ENCODE measurements around the gene SPEN. TPM values are rescaled to one million over a fixed set of nuclear protein-coding genes. Genes with fewer than 3 reads are reported as not detected.

The SPEN gene
- total and polyA plus RNA-seq, 9 of the 15 experiments (the other 6 are each of a cell fraction or from before 2014, with no cell fraction given): 5.7 to 87.5 (median 27.2) TPM

DNA sequence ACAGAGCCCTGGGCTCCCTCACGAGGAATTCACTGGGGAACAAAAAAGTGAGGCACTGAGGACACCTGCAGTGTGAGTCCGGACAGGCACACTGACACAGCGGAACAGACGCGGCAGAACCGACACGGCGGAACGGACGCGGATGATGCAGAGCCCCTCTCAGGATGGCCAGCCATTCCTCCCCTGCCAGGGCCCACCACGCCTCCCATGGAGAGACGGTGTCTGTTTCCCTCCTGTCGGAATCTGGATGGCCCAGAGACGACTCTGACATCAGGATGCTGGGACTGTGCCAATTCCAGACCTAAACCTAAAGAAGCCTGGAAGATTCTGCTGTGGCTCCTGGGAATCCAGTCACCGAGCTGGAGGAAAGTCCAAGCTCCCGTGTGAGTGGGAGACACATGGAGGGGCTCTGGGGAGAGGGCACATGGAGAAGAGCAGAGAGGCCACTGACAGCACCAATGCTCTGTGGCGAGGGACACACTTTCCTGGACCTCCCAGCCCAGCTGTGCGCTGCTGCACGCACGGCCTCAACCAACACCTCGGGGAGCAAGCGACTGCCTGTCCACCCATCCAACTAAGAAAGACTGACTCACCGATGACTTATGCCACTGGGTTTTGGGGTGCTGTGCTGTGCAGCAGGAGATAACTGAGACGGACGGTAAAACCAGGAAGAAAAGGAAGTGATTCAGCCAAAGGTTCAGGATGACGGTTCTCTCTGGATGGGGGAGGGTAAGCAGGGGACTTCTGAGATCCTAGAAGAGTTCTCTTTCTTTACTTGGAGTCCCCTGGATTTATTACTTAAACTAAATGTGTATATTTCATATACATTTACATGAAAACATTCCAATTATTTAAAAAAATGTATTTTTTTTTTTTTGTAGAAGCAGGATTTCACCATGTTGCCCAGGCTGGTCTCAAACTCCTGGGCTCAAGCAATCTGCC lies 105.1 kb downstream of the SPEN start (continued):
- TF ChIP-seq CBX2 (IDR thresholded peaks at IDR 0.05; ENCODE audit: insufficient read depth, low read length, poor library complexity, severe bottlenecking) (no peak), MTA3 (IDR thresholded peaks at IDR 0.05; ENCODE audit: borderline replicate concordance) (peak; percentile 96), L3MBTL2 (IDR thresholded peaks at IDR 0.05) (peak; percentile 78), SP1 (CRISPR knock-in tag; IDR thresholded peaks at IDR 0.05) (peak; percentile 82), NCOA1 (IDR thresholded peaks at IDR 0.05; ENCODE audit: low read depth) (peak; percentile 94), ZNF551 (CRISPR knock-in tag; IDR thresholded peaks at IDR 0.05) (no peak), HMGN3 (IDR thresholded peaks at IDR 0.05; ENCODE audit: borderline replicate concordance, extremely low read depth, insufficient read length, low read depth, low read length) (peak; percentile 98), MCM2 (IDR thresholded peaks at IDR 0.05; ENCODE audit: low read depth) (no peak), EHMT2 (IDR thresholded peaks at IDR 0.05) (peak; percentile 76), NCOA4 (IDR thresholded peaks at IDR 0.05; ENCODE audit: partially characterized antibody) (peak; percentile 28), ZNF583 (CRISPR knock-in tag; IDR thresholded peaks at IDR 0.05) (no peak), TAF1 (IDR thresholded peaks at IDR 0.05; ENCODE audit: control insufficient read depth, extremely low read depth, insufficient read depth, low read length, severe bottlenecking) (peak; percentile 88), POLR2AphosphoS2 (IDR thresholded peaks at IDR 0.05; ENCODE audit: low read length) (no peak), SREBF2 (CRISPR knock-in tag; IDR thresholded peaks at IDR 0.05) (peak; percentile 77; the same call in 1 of the 2 replicates), SNIP1 (IDR thresholded peaks at IDR 0.05; ENCODE audit: low read depth) (no peak), STAT5A (IDR thresholded peaks at IDR 0.05; ENCODE audit: borderline replicate concordance, low read length) (peak; percentile 85), PHF21A (IDR thresholded peaks at IDR 0.05; ENCODE audit: borderline replicate concordance, low read depth) (0 out of 2 replicates have a peak, but pooled peaks have one; percentile 15), NBN (IDR thresholded peaks at IDR 0.05; ENCODE audit: low read depth) (peak; percentile 96), ZNF184 (CRISPR knock-in tag; IDR thresholded peaks at IDR 0.05) (no peak)
- TF ChIP-seq, protein P1, sequence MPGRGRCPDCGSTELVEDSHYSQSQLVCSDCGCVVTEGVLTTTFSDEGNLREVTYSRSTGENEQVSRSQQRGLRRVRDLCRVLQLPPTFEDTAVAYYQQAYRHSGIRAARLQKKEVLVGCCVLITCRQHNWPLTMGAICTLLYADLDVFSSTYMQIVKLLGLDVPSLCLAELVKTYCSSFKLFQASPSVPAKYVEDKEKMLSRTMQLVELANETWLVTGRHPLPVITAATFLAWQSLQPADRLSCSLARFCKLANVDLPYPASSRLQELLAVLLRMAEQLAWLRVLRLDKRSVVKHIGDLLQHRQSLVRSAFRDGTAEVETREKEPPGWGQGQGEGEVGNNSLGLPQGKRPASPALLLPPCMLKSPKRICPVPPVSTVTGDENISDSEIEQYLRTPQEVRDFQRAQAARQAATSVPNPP (IDR thresholded peaks at IDR 0.05; ENCODE audit: borderline replicate concordance, insufficient read depth, insufficient read length): no peak
- TF ChIP-seq, protein P2, sequence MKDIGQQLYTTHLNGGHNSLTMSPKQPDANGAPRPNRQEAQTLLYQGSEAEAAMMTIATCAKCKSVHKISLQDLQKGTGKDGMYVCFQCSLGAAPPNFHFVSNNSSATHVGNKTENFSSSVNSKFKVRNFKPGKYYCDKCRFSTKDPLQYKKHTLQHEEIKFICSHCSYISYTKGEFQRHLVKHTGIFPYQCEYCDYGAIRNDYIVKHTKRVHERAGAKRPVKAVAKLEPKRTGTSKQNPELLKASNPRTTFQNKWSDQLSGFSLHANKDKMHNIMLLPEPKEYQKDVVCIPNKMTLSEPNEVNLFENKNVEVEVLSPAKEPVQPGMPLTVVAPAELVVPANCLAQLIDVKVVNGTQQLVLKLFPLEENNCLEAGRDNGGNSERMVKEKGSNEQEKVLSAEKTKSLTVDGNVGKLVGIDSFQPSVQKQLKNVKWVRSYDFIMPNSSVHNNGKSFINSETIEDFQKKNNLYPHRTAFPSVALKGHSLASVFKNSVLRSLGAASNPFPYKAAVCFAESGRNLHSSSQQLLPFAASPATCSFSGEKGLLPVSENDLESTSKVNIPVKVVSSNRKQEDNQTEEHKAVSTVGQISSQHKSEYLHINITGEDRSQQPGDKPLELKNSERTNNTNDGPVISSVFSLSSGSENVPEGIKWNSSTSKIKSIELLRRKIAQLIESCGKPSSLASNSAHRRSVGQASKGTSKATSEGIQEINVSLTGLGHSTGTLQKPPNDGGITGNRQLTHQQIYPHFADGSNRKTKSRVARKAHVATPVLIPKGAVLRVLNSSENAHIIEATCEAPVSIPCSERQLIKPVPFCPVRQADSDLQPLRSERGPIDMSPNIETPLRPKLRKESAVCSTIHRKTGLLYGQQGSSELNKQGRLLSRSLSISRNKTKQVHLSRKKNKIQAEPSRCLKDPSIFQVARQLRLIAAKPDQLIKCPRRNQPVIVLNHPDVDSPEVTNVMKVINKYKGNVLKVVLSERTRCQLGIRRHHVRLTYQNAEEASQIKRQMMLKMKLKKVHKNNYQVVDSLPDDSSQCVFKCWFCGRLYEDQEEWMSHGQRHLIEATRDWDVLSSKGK (CRISPR knock-in tag; IDR thresholded peaks at IDR 0.05): no peak
- TF ChIP-seq, protein P3, sequence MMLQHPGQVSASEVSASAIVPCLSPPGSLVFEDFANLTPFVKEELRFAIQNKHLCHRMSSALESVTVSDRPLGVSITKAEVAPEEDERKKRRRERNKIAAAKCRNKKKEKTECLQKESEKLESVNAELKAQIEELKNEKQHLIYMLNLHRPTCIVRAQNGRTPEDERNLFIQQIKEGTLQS (IDR thresholded peaks at IDR 0.05): peak; percentile 99
- TF ChIP-seq, protein P3 (CRISPR knock-in tag; conservative IDR thresholded peaks at IDR 0.05): peak; percentile 99

All from K562 (cell line).